Rectal smooth muscle tissue (tissue), 1 donor: ENCODE results near the gene CHST15.
"Not testable (repeated sequence)": the region's sequence is repeated elsewhere in the genome, so short reads cannot be mapped to it uniquely, and the experiment has no call there.

Experiments used
- H3K27ac ChIP-seq: one replicate; pipeline ENCODE4 v1.7.0; 2013; ENCODE audit warnings: low read depth, low read length, inconsistent platforms
- H3K27me3 ChIP-seq: one replicate; pipeline ENCODE4 v1.7.0; 2013; ENCODE audit warnings: low read length; ENCODE audit not compliant: control insufficient read depth, insufficient read depth
- H3K36me3 ChIP-seq: one replicate; pipeline ENCODE4 v1.7.0; 2013; ENCODE audit warnings: low read length; ENCODE audit not compliant: control insufficient read depth, insufficient read depth
- H3K4me1 ChIP-seq: one replicate; pipeline ENCODE4 v1.7.0; 2013; ENCODE audit warnings: low read length; ENCODE audit not compliant: control insufficient read depth, insufficient read depth
- H3K4me3 ChIP-seq: one replicate; pipeline ENCODE4 v1.7.0; 2013; ENCODE audit warnings: low read length
- H3K9ac ChIP-seq: one replicate; pipeline ENCODE4 v1.7.0; 2013; ENCODE audit warnings: low read length

Gene CHST15

DNA sequence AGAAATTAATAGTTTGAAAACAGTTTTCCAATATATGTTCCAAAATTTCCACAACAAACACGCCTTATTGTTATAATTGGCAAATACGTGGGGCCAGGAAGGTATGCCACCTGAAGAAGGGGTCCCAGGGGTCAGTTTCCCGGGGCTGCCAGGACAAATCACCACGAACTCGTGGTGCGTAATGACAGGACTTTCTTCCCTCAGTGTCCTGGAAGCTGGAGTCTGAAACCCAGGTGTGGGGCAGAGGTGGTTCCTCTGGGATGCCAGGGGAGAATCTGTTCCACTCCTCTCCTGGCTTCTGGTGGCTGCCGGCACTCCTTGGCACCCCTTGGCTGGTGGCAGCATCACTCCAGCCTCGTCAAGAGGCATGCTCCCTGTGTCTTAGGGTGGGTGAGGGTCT is 56.7 kb downstream of the CHST15 start:
- H3K9ac ChIP-seq, result no peak overlapping the region
- no peak overlapping the region for H3K27ac ChIP-seq
- H3K36me3 ChIP-seq, result peaks cover 7% of the 10 kb centered on the region

DNA sequence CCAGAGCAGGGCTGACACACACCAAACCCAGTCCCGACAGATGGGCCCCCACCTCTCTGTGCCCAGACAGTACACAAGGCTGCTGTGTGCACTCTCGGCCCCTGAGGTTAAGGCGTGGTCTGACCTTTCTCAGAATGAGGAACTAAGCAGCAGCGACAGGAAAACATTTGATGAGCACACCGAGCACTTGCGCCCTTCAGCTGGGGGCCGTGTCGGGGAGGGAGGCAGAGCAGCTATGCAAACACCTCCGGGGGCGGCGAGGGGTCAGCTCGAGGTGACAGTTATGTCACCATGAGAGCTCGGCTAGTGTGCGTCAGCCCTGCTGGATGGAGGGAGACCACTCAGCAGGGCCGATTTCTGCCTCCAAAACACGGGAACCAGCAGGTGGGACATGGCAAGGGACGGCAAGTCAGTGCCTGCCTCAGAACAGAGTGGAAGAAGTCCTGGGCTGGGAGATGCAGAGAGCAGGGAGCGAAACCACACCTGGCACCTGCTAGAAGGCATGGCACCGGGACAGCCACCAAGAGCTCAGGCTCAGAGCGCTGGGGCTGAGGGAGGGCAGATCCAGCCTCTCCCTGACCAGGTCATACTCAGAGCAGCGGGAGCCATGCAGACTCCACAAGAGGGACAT is 57.4 kb downstream of the CHST15 start:
- H3K4me3 ChIP-seq, result no peak overlapping the region
- H3K27me3 ChIP-seq, result no peaks in the 10 kb centered on the region
- peaks cover 13% of the 10 kb centered on the region for H3K4me1 ChIP-seq
- no peak overlapping the region for H3K27ac ChIP-seq
- no peak overlapping the region for H3K9ac ChIP-seq
- peaks cover 7% of the 10 kb centered on the region for H3K36me3 ChIP-seq

More for the DNA sequence above, 56.7 kb downstream of the CHST15 start:
- peaks cover 13% of the 10 kb centered on the region for H3K4me1 ChIP-seq
- no peaks in the 10 kb centered on the region for H3K27me3 ChIP-seq
- no peak overlapping the region for H3K4me3 ChIP-seq

DNA sequence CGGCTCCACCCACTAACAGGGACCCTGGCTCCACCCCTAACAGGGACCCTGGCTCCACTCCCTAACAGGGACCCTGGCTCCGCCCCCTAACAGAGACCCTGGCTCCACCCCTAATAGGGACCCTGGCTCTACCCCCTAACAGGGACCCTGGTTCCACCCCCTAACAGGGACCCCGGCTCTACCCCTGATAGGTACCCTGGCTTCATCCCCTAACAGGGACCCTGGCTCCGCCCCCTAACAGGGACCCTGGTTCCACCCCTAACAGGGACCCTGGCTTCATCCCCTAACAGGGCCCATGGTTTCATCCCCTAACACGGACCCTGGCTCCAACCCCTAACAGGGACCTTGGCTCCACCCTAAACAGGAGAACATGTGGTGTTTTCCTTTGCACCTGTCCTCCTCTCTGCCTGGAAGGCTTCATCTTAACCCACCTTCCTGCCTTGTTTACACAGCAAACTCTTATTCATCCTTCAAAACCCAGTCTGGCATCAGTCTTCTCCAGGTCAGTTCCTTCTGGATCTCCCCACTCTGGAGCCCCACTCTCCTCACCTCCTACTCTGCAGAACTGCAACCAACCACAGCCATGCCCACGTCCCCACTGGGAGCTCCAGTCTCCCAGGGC is 58.0 kb downstream of the CHST15 start:
- Histone ChIP-seq H3K4me1 (peaks cover 13% of the 10 kb centered on the region), H3K4me3 (no peak overlapping the region), H3K27ac (no peak overlapping the region), H3K27me3 (no peaks in the 10 kb centered on the region), H3K36me3 (peaks cover 7% of the 10 kb centered on the region), H3K9ac (no peak overlapping the region)

DNA sequence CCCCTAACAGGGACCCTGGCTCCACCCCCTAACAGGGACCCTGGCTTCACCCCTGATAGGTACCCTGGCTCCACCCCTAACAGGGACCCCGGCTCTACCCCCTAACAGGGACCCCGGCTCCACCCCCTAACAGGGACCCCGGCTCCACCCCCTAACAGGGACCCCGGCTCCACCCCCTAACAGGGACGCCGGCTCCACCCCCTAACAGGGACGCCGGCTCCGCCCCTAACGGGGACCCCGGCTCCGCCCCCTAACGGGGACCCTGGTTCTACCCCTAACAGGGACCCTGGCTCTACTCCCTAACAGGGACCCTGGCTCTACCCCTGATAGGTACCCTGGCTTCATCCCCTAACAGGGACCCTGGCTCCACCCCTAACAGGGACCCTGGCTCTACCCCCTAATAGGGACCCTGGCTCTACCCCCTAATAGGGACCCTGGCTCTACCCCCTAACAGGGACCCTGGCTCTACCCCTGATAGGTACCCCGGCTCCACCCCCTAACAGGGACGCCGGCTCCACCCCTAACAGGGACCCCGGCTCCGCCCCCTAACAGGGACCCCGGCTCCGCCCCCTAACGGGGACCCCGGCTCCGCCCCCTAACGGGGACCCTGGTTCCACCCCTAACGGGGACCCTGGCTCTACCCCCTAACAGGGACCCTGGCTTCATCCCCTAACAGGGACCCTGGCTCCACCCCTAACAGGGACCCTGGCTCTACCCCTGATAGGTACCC is 58.7 kb downstream of the CHST15 start:
- H3K27ac ChIP-seq, H3K27me3 ChIP-seq, H3K4me3 ChIP-seq, H3K9ac ChIP-seq, H3K36me3 ChIP-seq: not testable (repeated sequence)
- peaks cover 13% of the 10 kb centered on the region for H3K4me1 ChIP-seq

GRCh38 chr10:124033887-124034218 is 59.5 kb downstream of the CHST15 start:
- peaks cover 7% of the 10 kb centered on the region for H3K36me3 ChIP-seq
- no peak overlapping the region for H3K9ac ChIP-seq
- peak overlapping the region; percentile 44 for H3K27ac ChIP-seq
- peaks cover 13% of the 10 kb centered on the region for H3K4me1 ChIP-seq
- H3K4me3 ChIP-seq, result no peak overlapping the region
- no peaks in the 10 kb centered on the region for H3K27me3 ChIP-seq

DNA sequence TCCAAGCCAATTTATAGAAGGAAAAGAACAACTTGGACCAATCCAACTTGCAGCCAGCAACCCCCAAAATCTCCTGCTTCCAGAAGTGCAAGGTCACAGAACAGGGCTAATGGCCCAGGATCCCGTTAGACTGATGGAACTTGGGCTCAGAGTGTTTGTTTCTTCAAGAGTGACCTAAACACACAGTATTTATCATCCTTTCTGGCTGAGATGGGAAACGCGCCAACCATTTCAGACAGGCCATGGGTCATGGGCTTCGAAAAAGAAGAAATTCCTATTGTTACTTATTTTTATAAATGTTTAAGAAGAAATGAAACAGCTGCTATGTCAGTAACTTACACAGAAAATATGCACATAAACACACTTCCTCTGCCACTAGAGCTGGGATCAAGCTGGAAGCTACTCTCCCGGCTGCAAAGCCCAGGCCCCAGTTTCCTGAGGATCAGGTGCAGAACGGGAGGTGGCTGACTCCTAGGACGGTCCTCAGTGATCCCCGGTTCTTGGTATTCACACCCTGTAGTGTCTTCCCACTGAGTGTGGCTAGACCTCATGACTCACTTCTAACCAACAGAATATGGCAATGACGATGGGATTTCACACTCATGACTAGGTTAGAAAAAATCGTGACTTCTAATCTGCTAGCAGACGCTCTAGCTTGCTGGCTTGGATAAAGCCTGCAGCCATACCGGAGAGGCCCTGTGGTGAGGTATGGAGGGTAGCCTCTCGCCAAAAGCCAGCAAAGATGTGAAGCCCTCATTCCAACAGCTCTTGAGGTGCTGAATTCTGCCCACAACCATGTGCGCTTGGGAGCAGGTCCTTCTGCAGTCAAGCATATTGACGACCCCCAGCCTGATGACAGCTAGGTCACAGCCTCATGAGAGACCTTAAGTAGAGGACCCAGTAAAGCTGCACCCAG is 60.2 kb downstream of the CHST15 start:
- H3K27me3 ChIP-seq, result no peaks in the 10 kb centered on the region
- H3K36me3 ChIP-seq, result peaks cover 7% of the 10 kb centered on the region
- H3K4me3 ChIP-seq, result no peak overlapping the region
- H3K4me1 ChIP-seq, result peaks cover 13% of the 10 kb centered on the region
- H3K9ac ChIP-seq, result no peak overlapping the region
- H3K27ac ChIP-seq, result peak overlapping the region; percentile 44

- Histone ChIP-seq H3K4me3 (no peak overlapping the region), H3K4me1 (peaks cover 13% of the 10 kb centered on the region), H3K27me3 (no peaks in the 10 kb centered on the region), H3K9ac (no peak overlapping the region), H3K27ac (peak overlapping the region; percentile 15), H3K36me3 (peaks cover 4% of the 10 kb centered on the region)
Measured at GRCh38 chr10:124032087-124032935, 61.1 kb downstream of the CHST15 start.

DNA sequence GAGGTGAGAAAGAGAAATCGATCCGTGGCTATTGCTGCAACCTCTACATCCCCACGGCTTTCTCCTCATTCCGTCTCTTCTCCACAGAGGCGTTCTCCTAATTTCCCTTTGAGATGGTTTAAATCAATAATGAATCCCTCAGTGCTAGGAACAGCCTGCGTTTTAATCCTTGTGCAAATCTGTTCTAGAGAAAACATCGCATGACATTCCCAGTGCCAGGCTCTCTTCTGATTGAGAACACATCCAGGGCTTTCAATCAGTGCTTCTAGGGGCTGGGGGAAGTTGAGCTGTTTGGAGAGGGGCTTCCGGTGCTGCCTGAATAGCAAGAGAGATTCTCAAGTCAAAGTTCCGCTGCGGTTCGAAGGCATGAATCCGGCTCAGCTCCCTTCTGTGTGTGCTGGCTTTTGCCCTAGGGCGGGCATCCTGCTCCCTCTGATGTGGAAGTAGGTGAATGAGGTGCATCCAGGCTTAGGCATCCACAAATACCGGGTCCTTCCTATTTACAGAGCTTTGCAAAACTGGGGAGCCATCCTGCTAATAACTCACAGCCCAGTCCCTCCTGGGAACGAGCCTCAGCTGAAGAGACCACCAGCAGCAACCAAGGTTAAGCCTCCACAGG is 62.8 kb downstream of the CHST15 start:
- H3K4me3 ChIP-seq, result no peak overlapping the region
- H3K9ac ChIP-seq, result no peak overlapping the region
- no peaks in the 10 kb centered on the region for H3K36me3 ChIP-seq
- peaks cover 21% of the 10 kb centered on the region for H3K4me1 ChIP-seq
- H3K27me3 ChIP-seq, result no peaks in the 10 kb centered on the region
- H3K27ac ChIP-seq, result no peak overlapping the region

- Histone ChIP-seq H3K36me3 (no peaks in the 10 kb centered on the region), H3K27ac (no peak overlapping the region), H3K27me3 (no peaks in the 10 kb centered on the region), H3K4me3 (no peak overlapping the region), H3K9ac (no peak overlapping the region), H3K4me1 (peaks cover 21% of the 10 kb centered on the region)
Measured at GRCh38 chr10:124030061-124030460, 63.3 kb downstream of the CHST15 start.

GRCh38 chr10:124029559-124029958 is 63.8 kb downstream of the CHST15 start:
- no peak overlapping the region for H3K4me3 ChIP-seq
- peaks cover 21% of the 10 kb centered on the region for H3K4me1 ChIP-seq
- H3K36me3 ChIP-seq, result no peaks in the 10 kb centered on the region
- no peak overlapping the region for H3K27ac ChIP-seq
- no peaks in the 10 kb centered on the region for H3K27me3 ChIP-seq
- no peak overlapping the region for H3K9ac ChIP-seq

GRCh38 chr10:124028700-124029480 is 64.5 kb downstream of the CHST15 start:
- Histone ChIP-seq H3K9ac (no peak overlapping the region), H3K36me3 (no peaks in the 10 kb centered on the region), H3K4me3 (no peak overlapping the region), H3K4me1 (peaks cover 19% of the 10 kb centered on the region), H3K27me3 (no peaks in the 10 kb centered on the region), H3K27ac (no peak overlapping the region)
